Mucosa of rectum (tissue), 2 donors: ENCODE data around the gene SERPIND1.

ENCODE experiments used
- H3K27ac ChIP-seq, 2 donors: one replicate each; pipeline ENCODE4 v1.7.0; 2013; ENCODE audit warnings: inconsistent platforms in 2 of 2, low read depth in 2 of 2, low read length in 2 of 2
- H3K27me3 ChIP-seq, 2 donors: one replicate each; pipeline ENCODE4 v1.7.0; 2013; ENCODE audit warnings: low read length in 2 of 2; ENCODE audit not compliant: control insufficient read depth in 2 of 2, insufficient read depth in 2 of 2
- H3K36me3 ChIP-seq, 2 donors: one replicate each; pipeline ENCODE4 v1.7.0; 2013; ENCODE audit warnings: low read length in 2 of 2; ENCODE audit not compliant: control insufficient read depth in 2 of 2, insufficient read depth in 2 of 2
- H3K4me1 ChIP-seq, 2 donors: one replicate each; pipeline ENCODE4 v1.7.0; 2013; ENCODE audit warnings: low read length in 2 of 2, mild to moderate bottlenecking in 1 of 2; ENCODE audit not compliant: control insufficient read depth in 2 of 2, insufficient read depth in 2 of 2
- H3K4me3 ChIP-seq, 2 donors: one replicate each; pipeline ENCODE4 v1.7.0; 2013; ENCODE audit warnings: low read length in 2 of 2
- H3K9ac ChIP-seq, 2 donors: one replicate each; pipeline ENCODE4 v1.7.0; 2013; ENCODE audit warnings: low read length in 2 of 2, low read depth in 1 of 2, mild to moderate bottlenecking in 1 of 2
- H3K9me3 ChIP-seq, 2 donors: one replicate each; pipeline ENCODE4 v1.7.0; 2013; ENCODE audit warnings: low read length in 2 of 2; ENCODE audit not compliant: control insufficient read depth in 2 of 2
- donor health status: healthy.
- donor health status: Normal muscosa, but diverticular disease.

The SERPIND1 gene

DNA sequence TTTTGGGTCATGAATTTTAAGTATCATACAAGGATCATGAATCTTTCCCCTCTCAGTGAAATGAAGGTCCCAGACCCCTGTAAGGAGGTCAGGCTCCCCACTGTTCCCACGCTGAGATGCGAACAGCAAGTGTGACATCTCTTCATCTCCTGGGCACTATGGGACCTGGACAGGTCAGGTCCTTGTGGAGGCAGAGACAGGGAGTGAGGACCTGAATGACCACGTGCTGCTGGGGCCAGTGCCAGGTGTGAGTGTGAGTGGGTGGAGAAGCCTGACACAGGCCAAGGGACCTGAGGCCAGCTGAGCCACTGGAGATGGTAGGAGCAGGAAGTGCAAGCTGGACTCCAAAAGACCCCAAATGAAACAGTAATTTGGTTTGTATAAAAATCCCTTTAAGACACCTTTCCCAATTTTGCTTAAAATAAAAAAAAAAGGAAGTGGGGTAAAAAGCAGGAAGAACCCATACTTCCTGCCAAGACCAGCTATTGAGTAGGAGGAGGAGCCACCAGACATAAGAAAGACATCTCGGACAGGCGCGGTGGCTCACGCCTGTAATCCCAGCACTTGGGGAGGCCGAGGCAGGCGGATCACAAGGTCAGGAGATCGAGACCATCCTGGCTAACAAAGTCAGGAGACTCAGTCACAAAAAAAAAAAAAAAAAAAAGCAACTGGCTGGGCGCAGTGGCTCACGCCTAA lies 35.4 kb upstream of the SERPIND1 start:
- no peak overlapping the region for H3K4me3 ChIP-seq

DNA sequence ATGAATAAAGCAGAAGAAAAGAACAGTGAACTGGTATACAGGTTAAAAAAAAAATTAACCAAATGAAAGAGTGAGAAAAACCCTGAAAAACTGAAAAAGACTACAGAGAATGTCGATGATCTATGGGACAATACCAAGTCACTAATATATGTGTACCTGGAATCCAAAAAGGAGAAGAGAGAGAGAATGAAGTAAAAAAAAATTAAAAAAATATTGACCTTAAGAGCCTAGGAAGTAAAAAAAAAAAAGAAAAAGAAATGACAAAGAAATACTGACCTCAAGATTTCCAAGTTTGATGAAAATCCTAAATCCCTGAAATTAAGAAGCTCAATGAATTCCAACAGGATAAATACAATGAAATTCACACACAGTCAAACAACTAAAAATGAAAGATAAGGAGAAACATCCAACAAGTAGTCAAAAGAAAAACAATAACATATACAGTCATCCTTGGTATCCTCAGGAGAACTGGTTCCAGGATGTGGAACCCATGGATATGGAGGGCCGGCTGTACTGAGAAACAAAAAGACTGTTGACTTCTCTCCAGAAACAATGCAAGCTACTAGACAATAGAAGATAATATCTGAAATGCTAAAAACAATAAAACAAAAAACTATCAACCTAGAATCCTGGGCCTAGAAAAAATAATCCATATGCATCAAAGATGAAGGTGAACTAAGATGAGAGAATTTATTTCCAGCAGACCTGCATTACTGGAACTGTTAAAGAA lies 33.5 kb upstream of the SERPIND1 start:
- H3K4me1 ChIP-seq, result no peaks in the 10 kb centered on the region

More for the DNA sequence above, 35.4 kb upstream of the SERPIND1 start:
- Histone ChIP-seq H3K9me3 (no peaks in the 10 kb centered on the region), H3K36me3 (peaks cover 21 to 29% of the 10 kb centered on the region in 2 donors), H3K27me3 (no peaks in the 10 kb centered on the region), H3K9ac (no peak overlapping the region), H3K4me1 (no peaks in the 10 kb centered on the region), H3K27ac (no peak overlapping the region)

DNA sequence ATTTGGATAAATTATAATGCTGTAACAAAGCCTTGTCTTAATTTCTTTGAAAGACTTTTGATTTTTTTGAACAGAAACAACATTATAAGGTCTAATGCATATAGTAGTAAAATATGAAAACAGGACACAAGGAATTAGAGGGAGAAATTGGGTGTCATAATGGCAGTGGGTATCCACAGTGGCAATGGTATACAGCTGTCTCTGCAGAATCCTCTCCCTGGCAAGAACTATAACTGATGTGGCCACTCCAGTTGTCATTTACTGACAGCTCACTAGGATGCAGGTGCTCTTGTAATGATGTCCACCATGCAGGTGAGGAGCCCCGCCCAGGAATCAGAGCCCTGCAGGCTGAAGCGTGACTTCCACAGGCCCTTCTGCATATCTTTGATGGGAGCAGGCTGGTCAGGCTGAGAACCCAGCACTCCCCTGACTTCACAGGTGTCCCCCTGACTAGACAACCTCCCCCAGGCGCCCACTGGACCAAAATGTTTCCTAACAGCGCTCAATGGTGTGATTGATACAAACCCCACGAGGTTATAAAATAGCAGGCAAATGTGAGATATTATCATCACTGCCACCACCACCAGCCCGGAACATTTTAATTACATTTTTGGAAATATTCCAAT lies 32.8 kb upstream of the SERPIND1 start:
- Histone ChIP-seq H3K4me1 (no peaks in the 10 kb centered on the region), H3K27me3 (no peaks in the 10 kb centered on the region), H3K4me3 (no peak overlapping the region), H3K9me3 (no peaks in the 10 kb centered on the region), H3K9ac (no peak overlapping the region), H3K36me3 (peaks cover 31 to 44% of the 10 kb centered on the region in 2 donors), H3K27ac (no peak overlapping the region)

More for the DNA sequence above, 33.5 kb upstream of the SERPIND1 start:
- Histone ChIP-seq H3K9me3 (no peaks in the 10 kb centered on the region), H3K27me3 (no peaks in the 10 kb centered on the region), H3K27ac (no peak overlapping the region), H3K4me3 (no peak overlapping the region), H3K36me3 (peaks cover 31 to 42% of the 10 kb centered on the region in 2 donors), H3K9ac (no peak overlapping the region)

DNA sequence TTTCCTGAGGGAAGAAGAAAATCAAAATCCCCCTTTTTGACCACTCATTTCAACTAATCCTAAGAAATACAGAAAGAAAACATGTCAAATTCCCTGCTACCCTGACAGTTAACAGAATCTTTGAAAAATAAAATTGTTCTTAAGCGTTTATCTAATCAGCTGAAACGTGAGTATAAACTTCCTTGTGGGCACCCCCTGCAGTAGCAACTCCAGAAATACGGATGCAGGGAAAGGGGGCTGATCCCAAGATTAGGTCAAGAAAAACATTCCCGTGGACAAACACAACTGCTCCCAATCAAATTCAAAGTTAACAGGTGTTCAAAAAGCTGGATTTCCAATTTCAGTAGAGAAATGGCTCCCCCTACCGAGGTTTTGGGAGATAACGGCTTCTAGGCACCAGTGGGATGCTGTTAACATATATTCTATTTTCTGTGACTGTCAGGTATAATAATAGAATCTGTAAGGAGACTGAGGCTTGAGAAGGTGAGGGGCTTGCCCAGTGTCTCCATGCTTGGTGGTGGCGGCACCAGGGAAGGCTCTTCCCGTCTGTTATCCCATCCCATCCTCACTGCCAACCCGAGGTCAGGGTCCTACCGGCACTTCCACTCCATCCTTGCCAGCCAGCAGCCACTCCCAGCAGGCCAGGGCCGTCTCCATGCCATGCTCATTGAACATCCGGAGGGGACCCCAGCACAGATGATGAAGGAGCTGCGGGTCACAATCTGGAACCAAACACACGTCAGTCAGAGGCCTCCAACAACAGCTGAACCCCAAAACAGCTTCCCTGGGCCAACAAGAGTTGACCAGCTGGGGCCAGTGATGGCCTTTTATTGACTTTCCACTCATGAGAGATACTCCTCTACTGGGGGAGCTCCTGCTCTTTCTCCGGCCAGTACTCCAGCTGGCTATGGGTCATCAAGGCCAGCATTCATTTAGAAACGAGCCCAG lies 32.0 kb upstream of the SERPIND1 start:
- Histone ChIP-seq H3K4me3 (no peak overlapping the region), H3K9ac (no peak overlapping the region), H3K9me3 (no peaks in the 10 kb centered on the region), H3K4me1 (no peaks in the 10 kb centered on the region), H3K36me3 (peaks cover 33 to 48% of the 10 kb centered on the region in 2 donors), H3K27ac (no peak overlapping the region), H3K27me3 (no peaks in the 10 kb centered on the region)

DNA sequence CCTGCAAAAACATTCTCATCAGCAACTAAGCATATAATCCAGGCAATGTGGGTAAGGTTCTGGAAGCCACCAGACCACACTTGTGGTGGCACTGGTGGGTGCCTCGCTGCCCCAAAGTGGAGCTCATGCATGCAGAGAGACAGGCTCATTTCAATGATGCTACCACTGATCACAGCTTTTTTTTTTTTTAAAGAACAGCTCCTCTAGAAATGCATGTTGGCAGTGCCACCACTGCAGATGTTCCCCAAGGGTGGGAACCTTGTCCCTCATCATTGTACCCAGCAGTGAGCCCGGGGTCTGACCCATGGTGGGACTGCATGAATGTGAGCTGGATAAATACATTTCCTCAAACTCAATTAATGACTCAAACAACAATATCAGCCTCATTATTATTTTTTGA lies 31.1 kb upstream of the SERPIND1 start:
- no peak overlapping the region for H3K4me3 ChIP-seq
- no peak overlapping the region for H3K27ac ChIP-seq
- no peaks in the 10 kb centered on the region for H3K27me3 ChIP-seq
- H3K4me1 ChIP-seq, result no peaks in the 10 kb centered on the region
- H3K36me3 ChIP-seq, result peaks cover 39 to 52% of the 10 kb centered on the region in 2 donors
- H3K9me3 ChIP-seq, result no peaks in the 10 kb centered on the region
- no peak overlapping the region for H3K9ac ChIP-seq

DNA sequence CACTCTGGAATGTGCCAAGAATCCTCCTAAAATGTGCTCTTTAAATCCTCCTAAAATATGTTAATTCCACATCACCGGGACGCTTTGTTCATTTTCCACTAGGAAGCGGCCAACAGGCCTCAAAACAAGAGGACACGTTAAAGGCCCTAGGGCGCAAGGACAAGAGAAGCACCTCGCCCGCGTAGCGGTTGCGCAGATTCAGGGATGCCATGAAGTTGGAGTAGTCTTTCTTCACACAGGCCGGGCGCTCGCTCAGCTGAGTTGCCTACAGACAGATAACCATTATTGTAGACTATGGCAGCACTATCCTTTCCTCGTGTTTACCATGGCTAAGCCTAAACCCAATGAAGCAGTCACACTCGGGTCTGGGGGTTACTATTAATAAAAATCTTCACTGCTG lies 29.5 kb upstream of the SERPIND1 start:
- H3K36me3 ChIP-seq, result peaks cover 38 to 54% of the 10 kb centered on the region in 2 donors
- H3K9ac ChIP-seq, result no peak overlapping the region
- no peaks in the 10 kb centered on the region for H3K9me3 ChIP-seq
- H3K27me3 ChIP-seq, result no peaks in the 10 kb centered on the region
- H3K4me1 ChIP-seq, result peaks cover 0 to 5% of the 10 kb centered on the region in 2 donors
- no peak overlapping the region for H3K4me3 ChIP-seq
- H3K27ac ChIP-seq, result no peak overlapping the region

DNA sequence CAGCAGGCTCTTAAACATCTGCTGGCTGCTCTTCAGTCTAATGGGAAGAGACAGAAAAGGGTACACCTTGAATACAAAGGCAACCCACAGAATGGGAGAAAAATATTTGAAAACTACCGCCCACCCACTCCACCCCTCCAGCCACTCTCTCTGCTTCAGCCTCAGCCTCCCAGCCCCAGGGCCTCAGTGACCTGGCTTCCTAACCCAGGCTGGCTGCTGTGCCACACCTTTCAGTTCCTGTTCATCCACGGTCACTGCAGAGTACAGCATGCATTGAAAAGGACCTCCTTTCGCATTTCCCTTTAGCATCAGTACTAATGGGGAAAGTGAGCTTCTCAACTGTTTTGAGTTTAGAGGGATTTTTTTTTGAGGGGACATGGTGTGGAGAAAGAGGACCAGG lies 28.8 kb upstream of the SERPIND1 start:
- Histone ChIP-seq H3K27ac (no peak overlapping the region), H3K9me3 (no peaks in the 10 kb centered on the region), H3K36me3 (peaks cover 42 to 60% of the 10 kb centered on the region in 2 donors)

DNA sequence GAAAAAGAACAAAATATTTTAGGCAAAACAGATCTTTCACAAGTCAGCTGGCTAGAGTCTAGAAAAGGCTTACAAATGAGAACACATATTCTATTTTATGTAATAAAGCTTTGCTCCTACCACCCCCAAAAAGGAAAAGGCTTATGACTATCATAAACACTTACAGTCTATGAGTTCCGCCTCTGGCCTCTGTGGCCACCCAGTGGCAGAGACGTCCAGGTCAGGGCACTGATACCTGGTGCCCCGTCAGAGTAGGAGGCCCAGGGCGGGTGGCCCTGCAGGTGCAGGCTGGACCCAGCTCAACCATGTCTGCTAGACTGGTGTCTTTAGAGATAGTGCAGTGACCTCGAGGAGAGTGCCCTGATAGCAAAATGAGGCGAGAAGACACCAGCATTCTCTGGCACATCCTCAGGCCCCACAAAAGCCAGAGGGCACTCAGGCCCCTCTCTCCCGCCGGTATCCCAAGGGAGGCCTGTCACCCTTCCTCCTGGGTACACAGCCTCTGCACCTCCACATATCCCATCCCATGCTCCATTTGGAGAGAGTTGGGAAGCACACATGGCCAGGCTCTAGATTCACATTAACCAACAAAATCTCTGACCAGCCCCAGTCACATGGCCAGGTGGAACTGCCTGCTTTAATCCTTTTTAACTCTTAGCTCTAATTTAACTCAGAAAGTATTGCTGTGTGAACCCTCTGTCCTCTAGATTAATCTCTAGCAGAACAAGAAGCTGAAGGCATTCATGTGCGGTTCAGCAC lies 27.3 kb upstream of the SERPIND1 start:
- Histone ChIP-seq H3K27ac (no peak overlapping the region), H3K4me1 (peaks cover 5 to 10% of the 10 kb centered on the region in 2 donors), H3K4me3 (no peak overlapping the region), H3K36me3 (peaks cover 46 to 65% of the 10 kb centered on the region in 2 donors), H3K27me3 (no peaks in the 10 kb centered on the region), H3K9me3 (no peaks in the 10 kb centered on the region), H3K9ac (no peak overlapping the region)

More for the DNA sequence above, 28.8 kb upstream of the SERPIND1 start:
- H3K27me3 ChIP-seq, result no peaks in the 10 kb centered on the region
- peaks cover 0 to 10% of the 10 kb centered on the region in 2 donors for H3K4me1 ChIP-seq
- no peak overlapping the region for H3K4me3 ChIP-seq
- no peak overlapping the region for H3K9ac ChIP-seq

DNA sequence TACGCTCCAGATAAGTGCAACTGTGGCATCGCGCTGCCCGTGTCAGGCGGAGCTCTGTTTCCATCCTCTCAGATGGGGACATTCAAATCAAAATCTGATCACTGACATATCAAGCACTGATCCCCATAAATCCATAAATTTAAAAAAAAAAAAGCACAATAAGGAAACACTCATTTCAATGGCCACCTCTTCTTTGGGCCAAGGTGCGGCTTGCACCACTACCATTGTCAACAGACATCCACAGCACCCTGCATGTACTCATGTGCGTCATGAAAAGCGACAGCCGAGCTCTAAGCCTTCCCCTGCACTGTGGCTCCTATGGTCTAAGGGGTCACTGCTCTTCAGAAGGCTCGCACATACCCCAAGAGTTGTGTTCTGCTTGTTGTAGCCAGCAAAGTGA lies 26.7 kb upstream of the SERPIND1 start:
- peaks cover 5 to 10% of the 10 kb centered on the region in 2 donors for H3K4me1 ChIP-seq
- H3K4me3 ChIP-seq, result no peak overlapping the region
- H3K9me3 ChIP-seq, result no peaks in the 10 kb centered on the region
- H3K36me3 ChIP-seq, result peaks cover 47 to 63% of the 10 kb centered on the region in 2 donors
- no peak overlapping the region for H3K9ac ChIP-seq
- no peaks in the 10 kb centered on the region for H3K27me3 ChIP-seq
- no peak overlapping the region for H3K27ac ChIP-seq
